HepG2 (cell line): Measurements from ENCODE around the gene PBX4.

ENCODE experiments used
- CTCF ChIP-seq: sonication (generic); formaldehyde crosslinking; IDR thresholded peaks from 2 replicates; pipeline ENCODE4 v1.5.0; 2020; ENCODE audit warnings: mild to moderate bottlenecking, missing genetic modification reagents, moderate library complexity
- FOXK2 ChIP-seq: fragments of 450-650 bp; IDR thresholded peaks from 2 replicates; pipeline ENCODE4 v1.6.1; 2016
- HNF4G ChIP-seq, 2 experiments: sonication (generic) in 1 of 2; formaldehyde crosslinking in 1 of 2; IDR thresholded peaks; 2 replicates each; pipeline versions ENCODE4 v1.4.0 to v1.6.1; 2011 to 2020; ENCODE audit warnings: borderline replicate concordance in 2 of 2, low read depth in 2 of 2, mild to moderate bottlenecking in 2 of 2, low read length in 1 of 2, missing genetic modification reagents in 1 of 2, moderate library complexity in 1 of 2
- KAT2B ChIP-seq: fragments of 150-350 bp; IDR thresholded peaks from 2 replicates; pipeline ENCODE4 v1.6.1; 2014; ENCODE audit warnings: low read depth, low read length, borderline replicate concordance
- POLR2G ChIP-seq: fragments of 200-400 bp; formaldehyde crosslinking; IDR thresholded peaks from 2 replicates; pipeline ENCODE4 v1.6.1; 2018; ENCODE audit warnings: mild to moderate bottlenecking, low read depth, low read length, moderate library complexity
- RNF2 ChIP-seq: fragments of 450-650 bp; conservative IDR thresholded peaks from 2 replicates; pipeline ENCODE4 v1.6.1; 2016; ENCODE audit warnings: low read depth
- TOE1 ChIP-seq: sonication (generic); formaldehyde crosslinking; IDR thresholded peaks from 2 replicates; pipeline ENCODE4 v1.4.0; 2020; ENCODE audit warnings: mild to moderate bottlenecking, missing genetic modification reagents
- ZNF343 ChIP-seq: sonication (generic); formaldehyde crosslinking; IDR thresholded peaks from 2 replicates; pipeline ENCODE4 v1.4.0; 2020; ENCODE audit warnings: mild to moderate bottlenecking, missing genetic modification reagents
- ZNF570 ChIP-seq: sonication (generic); formaldehyde crosslinking; IDR thresholded peaks from 2 replicates; pipeline ENCODE4 v1.4.0; 2020; ENCODE audit warnings: mild to moderate bottlenecking, missing genetic modification reagents, borderline replicate concordance

GRCh38 chr19:19643158-19644053, 24.9 kb upstream of the PBX4 start, which contains the start of gene GMIP:
- TF ChIP-seq POLR2G (peak; percentile 58; the same call in 1 of the 2 replicates), HNF4G (IDR thresholded peaks at IDR 0.05; ENCODE audit: borderline replicate concordance, low read depth, low read length) (no peak), HNF4G (CRISPR knock-in tag; IDR thresholded peaks at IDR 0.05; ENCODE audit: borderline replicate concordance, low read depth) (no peak), CTCF (peak; percentile 85), ZNF570 (CRISPR knock-in tag) (no peak), KAT2B (no peak), TOE1 (CRISPR knock-in tag) (no peak), FOXK2 (no peak), RNF2 (no peak), ZNF343 (CRISPR knock-in tag) (0 out of 2 replicates have a peak, but pooled peaks have one; percentile 55)
